ENCODE data around the gene CKMT2.

DNA sequence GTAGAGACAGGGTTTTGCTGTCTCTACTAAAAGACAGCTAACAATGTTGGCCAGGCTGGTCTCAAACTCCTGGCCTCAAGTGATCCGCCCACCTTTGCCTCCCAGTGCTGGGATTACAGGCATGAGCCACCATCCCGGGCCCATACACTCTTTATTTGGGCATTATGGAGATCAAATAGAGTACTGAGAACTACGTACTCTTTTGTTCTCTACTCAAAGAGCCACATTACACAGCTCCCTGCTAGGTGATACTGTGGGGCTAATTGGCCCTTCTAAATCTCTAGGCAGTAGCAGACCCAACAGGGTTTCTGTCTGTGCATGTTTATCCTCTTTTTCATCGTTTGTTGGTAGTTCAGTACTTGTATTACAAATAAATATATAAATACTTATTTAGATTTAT is 16.1 kb downstream of the CKMT2 start:
- TF ChIP-seq, protein P1, sequence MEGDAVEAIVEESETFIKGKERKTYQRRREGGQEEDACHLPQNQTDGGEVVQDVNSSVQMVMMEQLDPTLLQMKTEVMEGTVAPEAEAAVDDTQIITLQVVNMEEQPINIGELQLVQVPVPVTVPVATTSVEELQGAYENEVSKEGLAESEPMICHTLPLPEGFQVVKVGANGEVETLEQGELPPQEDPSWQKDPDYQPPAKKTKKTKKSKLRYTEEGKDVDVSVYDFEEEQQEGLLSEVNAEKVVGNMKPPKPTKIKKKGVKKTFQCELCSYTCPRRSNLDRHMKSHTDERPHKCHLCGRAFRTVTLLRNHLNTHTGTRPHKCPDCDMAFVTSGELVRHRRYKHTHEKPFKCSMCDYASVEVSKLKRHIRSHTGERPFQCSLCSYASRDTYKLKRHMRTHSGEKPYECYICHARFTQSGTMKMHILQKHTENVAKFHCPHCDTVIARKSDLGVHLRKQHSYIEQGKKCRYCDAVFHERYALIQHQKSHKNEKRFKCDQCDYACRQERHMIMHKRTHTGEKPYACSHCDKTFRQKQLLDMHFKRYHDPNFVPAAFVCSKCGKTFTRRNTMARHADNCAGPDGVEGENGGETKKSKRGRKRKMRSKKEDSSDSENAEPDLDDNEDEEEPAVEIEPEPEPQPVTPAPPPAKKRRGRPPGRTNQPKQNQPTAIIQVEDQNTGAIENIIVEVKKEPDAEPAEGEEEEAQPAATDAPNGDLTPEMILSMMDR (IDR thresholded peaks at IDR 0.05; ENCODE audit: poor library complexity), result no peak
- TF ChIP-seq EZH2 (IDR thresholded peaks at IDR 0.05; ENCODE audit: borderline replicate concordance) (no peak), EZH2phosphoT487 (IDR thresholded peaks at IDR 0.05; ENCODE audit: low read depth, severe bottlenecking, unreplicated experiment) (no peak)

Measured in hepatocyte (in vitro differentiated cells).